GM23338 (cell line): ENCODE data around the gene PADI1.

ENCODE experiments used
- EZH2 ChIP-seq: fragments of 200-600 bp; sonication (generic); IDR thresholded peaks from one replicate; pipeline ENCODE4 v1.8.0; 2017; ENCODE audit warnings: antibody characterized with exemption, mild to moderate bottlenecking, low read depth; ENCODE audit not compliant: unreplicated experiment
- JUNB ChIP-seq: IDR thresholded peaks from one replicate; pipeline ENCODE4 v1.6.1; 2016; ENCODE audit warnings: antibody characterized with exemption; ENCODE audit not compliant: unreplicated experiment
- POLR2AphosphoS5 ChIP-seq: IDR thresholded peaks from 2 replicates; pipeline ENCODE4 v1.6.1; 2016; ENCODE audit warnings: antibody characterized with exemption, low read depth
- STAT1 ChIP-seq: IDR thresholded peaks from one replicate; pipeline ENCODE4 v1.6.1; 2016; ENCODE audit warnings: antibody characterized with exemption; ENCODE audit not compliant: unreplicated experiment
- ZNF331 ChIP-seq: fragments of 250-450 bp; sonication (Bioruptor Pico); IDR thresholded peaks from 2 replicates; pipeline ENCODE4 v1.5.0; 2020; ENCODE audit warnings: low read depth, mild to moderate bottlenecking, moderate library complexity
- TF ChIP-seq, protein P1 (sequence below), 2 experiments: fragments of 200-600 bp in 1 of 2; sonication (generic) in 1 of 2; conservative IDR thresholded peaks; 2 replicates each; pipeline versions ENCODE4 v1.5.1 to v1.6.1; 2016 to 2017; ENCODE audit warnings: antibody characterized with exemption in 2 of 2, low read depth in 2 of 2, mild to moderate bottlenecking in 2 of 2, moderate library complexity in 1 of 2
- TF ChIP-seq, protein P2 (sequence below): IDR thresholded peaks from 2 replicates; pipeline ENCODE4 v1.6.1; 2016; ENCODE audit warnings: antibody characterized with exemption
- TF ChIP-seq, protein P3 (sequence below): IDR thresholded peaks from one replicate; pipeline ENCODE4 v1.6.1; 2018; ENCODE audit warnings: antibody characterized with exemption; ENCODE audit not compliant: unreplicated experiment

DNA sequence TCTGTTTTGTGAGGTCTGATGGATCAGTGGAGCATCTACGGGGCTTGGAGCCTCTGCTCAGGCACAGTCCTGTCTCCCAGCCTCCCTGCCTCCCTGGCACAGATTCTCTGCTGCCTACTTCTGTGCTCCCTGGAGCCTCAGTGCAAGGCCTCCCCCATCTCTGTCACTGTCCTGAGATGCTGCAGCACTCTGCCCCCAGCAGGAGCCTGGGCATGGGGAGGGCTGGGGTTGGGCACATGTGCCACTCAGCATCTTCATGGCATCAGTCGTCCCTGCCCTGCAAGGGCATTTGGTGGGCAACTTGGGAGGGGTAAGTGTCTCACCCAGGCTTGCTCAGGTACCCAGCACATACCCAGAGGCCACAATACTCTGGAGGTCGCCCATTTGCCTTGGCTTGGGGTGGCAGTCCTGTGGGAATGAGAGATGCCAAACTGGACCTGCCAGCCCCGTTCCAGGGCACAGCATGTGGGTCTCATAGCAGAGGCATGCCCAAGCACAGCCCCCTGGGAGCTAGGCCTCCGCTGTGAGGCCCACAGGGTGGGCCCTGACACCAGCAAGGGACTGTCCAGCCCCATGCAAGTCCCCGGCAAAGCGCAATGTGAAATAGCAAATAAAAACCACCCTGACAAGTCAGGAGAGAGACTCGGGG, 72.7 kb downstream of the PADI1 start:
- no peak for TF ChIP-seq POLR2AphosphoS5
- no peak for TF ChIP-seq JUNB
- TF ChIP-seq, protein P1, sequence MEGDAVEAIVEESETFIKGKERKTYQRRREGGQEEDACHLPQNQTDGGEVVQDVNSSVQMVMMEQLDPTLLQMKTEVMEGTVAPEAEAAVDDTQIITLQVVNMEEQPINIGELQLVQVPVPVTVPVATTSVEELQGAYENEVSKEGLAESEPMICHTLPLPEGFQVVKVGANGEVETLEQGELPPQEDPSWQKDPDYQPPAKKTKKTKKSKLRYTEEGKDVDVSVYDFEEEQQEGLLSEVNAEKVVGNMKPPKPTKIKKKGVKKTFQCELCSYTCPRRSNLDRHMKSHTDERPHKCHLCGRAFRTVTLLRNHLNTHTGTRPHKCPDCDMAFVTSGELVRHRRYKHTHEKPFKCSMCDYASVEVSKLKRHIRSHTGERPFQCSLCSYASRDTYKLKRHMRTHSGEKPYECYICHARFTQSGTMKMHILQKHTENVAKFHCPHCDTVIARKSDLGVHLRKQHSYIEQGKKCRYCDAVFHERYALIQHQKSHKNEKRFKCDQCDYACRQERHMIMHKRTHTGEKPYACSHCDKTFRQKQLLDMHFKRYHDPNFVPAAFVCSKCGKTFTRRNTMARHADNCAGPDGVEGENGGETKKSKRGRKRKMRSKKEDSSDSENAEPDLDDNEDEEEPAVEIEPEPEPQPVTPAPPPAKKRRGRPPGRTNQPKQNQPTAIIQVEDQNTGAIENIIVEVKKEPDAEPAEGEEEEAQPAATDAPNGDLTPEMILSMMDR (conservative IDR thresholded peaks at IDR 0.05; ENCODE audit: low read depth in 2 of 2): no peak
- TF ChIP-seq EZH2: no peak
- TF ChIP-seq, protein P2, sequence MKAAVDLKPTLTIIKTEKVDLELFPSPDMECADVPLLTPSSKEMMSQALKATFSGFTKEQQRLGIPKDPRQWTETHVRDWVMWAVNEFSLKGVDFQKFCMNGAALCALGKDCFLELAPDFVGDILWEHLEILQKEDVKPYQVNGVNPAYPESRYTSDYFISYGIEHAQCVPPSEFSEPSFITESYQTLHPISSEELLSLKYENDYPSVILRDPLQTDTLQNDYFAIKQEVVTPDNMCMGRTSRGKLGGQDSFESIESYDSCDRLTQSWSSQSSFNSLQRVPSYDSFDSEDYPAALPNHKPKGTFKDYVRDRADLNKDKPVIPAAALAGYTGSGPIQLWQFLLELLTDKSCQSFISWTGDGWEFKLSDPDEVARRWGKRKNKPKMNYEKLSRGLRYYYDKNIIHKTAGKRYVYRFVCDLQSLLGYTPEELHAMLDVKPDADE: no peak
- TF ChIP-seq STAT1: no peak
- TF ChIP-seq, protein P3, sequence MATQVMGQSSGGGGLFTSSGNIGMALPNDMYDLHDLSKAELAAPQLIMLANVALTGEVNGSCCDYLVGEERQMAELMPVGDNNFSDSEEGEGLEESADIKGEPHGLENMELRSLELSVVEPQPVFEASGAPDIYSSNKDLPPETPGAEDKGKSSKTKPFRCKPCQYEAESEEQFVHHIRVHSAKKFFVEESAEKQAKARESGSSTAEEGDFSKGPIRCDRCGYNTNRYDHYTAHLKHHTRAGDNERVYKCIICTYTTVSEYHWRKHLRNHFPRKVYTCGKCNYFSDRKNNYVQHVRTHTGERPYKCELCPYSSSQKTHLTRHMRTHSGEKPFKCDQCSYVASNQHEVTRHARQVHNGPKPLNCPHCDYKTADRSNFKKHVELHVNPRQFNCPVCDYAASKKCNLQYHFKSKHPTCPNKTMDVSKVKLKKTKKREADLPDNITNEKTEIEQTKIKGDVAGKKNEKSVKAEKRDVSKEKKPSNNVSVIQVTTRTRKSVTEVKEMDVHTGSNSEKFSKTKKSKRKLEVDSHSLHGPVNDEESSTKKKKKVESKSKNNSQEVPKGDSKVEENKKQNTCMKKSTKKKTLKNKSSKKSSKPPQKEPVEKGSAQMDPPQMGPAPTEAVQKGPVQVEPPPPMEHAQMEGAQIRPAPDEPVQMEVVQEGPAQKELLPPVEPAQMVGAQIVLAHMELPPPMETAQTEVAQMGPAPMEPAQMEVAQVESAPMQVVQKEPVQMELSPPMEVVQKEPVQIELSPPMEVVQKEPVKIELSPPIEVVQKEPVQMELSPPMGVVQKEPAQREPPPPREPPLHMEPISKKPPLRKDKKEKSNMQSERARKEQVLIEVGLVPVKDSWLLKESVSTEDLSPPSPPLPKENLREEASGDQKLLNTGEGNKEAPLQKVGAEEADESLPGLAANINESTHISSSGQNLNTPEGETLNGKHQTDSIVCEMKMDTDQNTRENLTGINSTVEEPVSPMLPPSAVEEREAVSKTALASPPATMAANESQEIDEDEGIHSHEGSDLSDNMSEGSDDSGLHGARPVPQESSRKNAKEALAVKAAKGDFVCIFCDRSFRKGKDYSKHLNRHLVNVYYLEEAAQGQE: no peak
- TF ChIP-seq ZNF331: no peak
